Esophagus squamous epithelium (tissue), 4 donors: Measurements from ENCODE around the gene GDF11.

ENCODE experiments used
- CTCF ChIP-seq, 6 experiments: fragments of 450-650 bp in 4 of 6; fragments of 200-600 bp in 2 of 6; sonication (generic) in 2 of 6; IDR thresholded peaks; one replicate each; pipeline ENCODE4 v1.5.1; 2016 to 2019; ENCODE audit warnings: antibody characterized with exemption in 6 of 6, mild to moderate bottlenecking in 4 of 6, moderate library complexity in 4 of 6
- POLR2A ChIP-seq, 4 donors: fragments of 450-650 bp; IDR thresholded peaks; one replicate each; pipeline ENCODE4 v1.6.1; 2017; ENCODE audit warnings: antibody characterized with exemption in 4 of 4, mild to moderate bottlenecking in 4 of 4, moderate library complexity in 3 of 4

- peak in 5 of 6 experiments; percentile 10 to 34 (median 25) for TF ChIP-seq CTCF (IDR thresholded peaks at IDR 0.05)
- TF ChIP-seq POLR2A (IDR thresholded peaks at IDR 0.05) = no peak
Measured at GRCh38 chr12:55705782-55706402, 37.0 kb upstream of the GDF11 start.
